GM18511 (cell line): ENCODE data around the gene ARHGAP26.

Experiments
- ATAC-seq: cut with Tn5 transposase; IDR thresholded peaks from one replicate; pipeline ENCODE4 v1.9.1; 2021; ENCODE audit warnings: mild to moderate bottlenecking, moderate library complexity; ENCODE audit not compliant: unreplicated experiment

Gene ARHGAP26

DNA sequence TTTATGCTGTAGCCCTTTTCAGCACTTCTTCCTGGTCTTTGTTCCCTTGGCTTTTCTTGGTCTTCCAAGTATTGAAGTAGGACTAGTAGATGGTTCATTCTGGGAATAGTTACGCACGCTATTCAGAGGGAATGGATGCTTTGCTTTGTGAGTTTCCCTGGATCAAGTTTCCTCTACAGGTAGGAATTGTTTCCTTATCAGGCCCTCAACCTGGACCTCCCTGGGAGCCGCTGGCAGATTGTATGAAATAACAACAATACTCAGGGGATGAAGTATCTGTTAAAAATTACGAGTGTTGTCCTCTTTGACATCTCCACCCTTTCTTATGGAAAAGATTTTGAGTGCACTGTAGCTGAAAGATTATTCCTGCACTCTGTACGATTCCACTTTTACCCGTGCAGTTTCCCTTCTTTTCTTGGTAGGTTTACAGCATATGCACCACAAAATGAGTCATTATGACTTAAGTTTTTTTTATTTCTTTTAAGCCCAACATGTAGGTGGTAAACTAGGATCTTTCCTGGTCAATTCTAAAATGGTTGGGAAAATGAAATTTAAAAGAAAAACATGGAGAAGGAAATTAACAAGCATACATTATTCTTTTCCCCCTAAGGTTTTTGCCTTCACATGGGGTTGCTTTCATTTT lies 57.9 kb downstream of the ARHGAP26 start:
- no peak for ATAC-seq

DNA sequence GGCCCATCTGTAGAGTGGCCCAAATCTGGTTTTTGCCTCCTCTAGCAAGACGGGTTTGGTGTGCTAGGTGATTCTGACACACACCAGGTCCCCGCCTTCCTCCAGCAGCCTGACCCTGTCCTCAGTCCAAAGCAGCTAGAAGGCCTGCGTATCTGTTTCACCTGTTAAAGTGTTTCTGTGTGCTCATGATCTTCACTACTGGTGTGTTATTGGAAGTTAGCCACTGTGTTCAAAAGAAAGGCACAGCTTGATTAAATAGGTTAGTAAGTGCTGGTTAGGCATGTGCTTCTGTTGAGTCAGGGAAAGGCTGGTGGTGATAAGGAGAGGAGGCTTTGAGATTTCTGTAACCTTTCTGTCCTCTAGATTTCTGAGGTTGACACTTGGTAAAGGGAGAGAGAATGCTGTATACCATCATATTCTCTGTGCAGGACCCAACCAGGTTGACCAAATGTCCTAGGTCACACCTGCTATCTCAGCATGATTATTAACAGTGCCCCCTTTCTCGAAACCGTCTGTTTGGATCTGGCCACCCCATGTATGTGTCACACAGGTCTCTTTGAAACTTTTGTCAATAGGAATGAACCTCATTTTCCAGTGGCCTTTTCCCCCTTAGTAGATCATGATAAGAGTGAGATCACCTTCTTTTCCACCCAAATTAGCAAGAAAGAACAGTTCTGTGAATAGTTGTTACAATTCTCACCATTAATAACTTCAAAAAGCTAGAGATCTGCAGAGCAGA lies 58.8 kb downstream of the ARHGAP26 start:
- no peak for ATAC-seq

DNA sequence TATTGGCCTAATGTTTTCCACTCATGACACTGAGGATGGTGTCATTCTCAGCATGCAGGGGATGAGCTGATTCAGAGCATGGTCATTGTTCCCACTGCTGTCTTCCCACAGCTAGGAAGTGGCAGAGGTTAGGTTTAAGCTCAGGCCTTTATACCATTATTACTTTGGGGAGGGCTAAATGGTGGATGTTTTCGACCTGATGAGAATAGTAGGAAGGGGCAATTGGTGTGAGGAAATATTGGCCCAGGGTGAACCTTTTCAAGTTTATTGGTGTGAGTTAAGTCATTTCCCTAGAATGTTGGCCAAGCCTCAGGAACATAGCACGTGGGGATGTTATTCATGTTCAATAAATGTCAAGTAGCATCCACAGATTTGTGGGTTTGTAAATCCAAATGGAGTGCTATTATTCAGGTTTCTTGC lies 59.6 kb downstream of the ARHGAP26 start:
- ATAC-seq: no peak

DNA sequence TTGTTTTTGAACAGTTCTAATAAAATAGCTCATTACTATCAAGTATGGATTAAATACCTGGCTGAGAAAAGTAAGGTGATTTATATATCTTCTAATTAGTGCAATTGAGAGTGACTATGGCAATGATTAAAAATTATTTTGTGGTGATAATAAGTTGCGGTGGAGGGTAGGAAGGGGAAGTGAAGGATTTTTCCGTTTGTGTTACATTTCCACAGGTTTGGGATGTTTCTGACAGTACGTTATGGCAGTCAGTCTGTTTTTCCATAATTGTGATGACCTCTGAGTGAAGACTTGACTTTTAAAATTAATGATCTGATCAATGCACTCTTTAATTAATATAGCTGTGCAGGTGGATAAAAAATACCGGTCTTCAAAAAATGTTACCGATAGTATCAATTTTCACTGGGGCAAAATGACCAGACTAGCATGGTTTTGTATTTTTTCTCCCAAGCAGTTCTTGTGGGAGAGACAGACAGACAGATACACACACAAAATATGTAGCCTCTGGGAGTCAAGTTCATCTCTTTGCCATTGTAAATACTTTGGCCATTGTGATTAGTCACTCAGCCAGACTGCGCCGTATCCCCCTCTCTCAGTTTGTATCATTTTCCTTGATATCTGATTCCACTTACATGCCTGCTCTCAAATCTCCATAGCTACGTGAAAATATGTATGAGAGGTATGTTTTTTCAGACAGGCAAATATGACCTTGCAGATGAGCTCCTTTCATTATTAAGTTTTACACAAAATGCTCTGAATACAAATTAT lies 60.2 kb downstream of the ARHGAP26 start:
- ATAC-seq: no peak

DNA sequence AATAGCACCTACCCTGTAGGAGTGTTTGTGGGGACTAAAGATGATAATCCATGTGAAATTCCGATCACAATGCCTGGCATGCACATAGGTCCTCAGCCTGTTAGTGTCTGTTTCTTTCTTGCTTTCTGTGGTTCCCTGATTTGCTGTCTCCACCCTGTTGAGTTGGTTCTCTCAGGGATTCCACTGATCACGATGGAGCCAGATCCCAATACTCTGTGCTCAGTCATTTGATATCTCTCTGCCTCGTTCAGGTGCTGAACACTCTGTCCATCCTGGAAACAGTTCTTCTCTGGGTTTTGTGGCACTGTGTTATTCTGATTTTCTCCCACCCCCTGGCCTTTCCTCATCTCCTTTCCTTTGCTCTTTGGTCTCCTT lies 60.8 kb downstream of the ARHGAP26 start:
- no peak for ATAC-seq

DNA sequence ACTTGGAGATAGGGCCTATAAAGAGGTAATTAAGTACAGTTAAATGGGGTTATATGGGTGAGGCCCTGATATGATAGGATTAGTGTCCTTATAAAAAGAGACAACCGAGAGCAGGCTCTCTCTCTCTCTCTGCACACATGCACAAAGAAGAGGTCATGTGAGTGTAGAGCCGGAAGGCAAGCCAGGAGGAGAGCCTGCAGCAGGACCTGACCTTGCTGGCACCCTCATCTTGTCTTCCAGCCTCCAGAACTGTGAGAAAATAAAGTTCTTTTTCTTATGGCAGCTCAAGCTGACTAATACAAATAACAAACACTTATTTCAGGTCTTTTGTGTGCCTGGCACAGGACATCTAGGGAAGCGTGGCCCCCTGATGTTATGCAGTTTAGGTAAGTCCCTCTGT lies 62.1 kb downstream of the ARHGAP26 start:
- ATAC-seq: no peak

DNA sequence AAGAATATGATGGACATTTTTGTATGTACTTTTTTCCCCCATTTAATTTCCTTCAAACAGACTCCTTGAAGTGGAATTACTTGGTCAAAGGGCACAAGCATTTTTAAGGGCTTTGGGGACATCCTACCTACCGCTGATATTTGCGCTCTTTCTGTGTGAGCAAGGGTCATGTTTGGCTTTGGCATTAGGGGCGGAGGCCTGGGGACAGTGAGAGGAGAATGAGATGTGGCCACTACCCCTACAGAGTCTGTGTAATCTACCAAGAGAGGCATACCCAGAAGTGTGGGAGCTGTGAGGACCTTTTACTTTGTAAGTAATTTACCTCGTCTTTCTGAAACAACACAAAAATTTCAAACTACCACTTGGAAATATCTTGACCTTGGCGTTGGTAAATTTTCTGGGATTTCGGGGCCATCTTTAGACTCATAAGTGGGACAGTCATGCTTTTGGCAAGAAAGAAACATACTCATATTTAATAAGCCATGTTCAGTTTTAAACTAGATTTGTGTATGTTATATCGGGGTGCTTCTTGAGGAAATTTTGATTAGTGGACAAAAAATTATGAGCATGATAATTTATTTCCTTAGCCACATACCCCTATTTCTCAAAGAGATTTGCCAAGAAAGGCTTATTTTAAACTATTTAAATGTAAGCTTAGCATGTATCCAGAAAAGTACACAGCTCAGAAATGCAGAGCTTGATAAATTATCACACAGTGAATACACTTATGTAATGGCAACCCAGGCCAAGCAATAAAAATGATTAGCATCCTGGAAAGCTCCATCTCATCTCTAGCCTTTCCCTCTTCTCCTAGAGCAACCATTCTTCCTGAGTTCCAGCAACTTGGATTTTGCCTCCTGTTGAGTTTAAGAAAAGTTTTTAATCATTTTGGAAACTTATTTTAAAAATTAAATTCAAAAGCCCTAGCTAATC lies 63.6 kb downstream of the ARHGAP26 start:
- ATAC-seq: no peak

DNA sequence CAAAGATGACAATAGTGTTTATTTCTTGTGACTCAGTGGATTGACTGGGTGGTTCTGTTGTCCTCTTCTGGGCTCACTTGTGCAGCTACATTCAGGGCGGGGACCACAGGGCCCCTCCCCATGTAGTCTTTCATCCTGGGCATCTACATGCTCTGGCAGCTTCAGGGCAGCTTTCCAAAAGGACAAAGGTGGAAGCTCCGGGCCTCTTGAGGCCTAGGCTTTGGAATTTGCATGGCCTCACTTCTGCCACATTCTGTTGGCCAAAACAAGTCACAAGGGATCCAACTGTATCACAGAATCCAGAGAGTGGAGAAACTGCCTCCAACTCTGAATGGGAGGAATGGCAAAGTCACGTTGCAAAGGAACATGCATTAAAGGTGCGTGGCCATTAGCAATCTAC lies 64.3 kb downstream of the ARHGAP26 start:
- ATAC-seq: no peak

DNA sequence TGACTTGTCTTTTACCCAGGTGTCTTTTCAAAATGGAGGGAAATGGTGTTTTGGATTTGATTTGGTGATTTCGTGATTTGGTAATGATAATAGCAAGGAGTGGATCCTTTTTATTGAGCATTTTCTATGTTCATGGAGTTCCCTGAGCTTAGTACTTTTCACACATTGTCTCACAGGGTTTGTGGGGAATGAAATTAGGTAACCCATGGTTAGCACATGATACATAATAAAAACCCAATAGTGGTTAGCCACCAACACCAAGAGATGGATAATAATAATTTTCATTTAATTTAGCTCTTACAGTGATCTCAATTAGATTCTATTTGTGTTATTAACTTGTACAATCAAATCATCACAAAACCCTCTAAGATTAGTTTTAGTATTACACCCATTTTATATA lies 65.4 kb downstream of the ARHGAP26 start:
- ATAC-seq: no peak

DNA sequence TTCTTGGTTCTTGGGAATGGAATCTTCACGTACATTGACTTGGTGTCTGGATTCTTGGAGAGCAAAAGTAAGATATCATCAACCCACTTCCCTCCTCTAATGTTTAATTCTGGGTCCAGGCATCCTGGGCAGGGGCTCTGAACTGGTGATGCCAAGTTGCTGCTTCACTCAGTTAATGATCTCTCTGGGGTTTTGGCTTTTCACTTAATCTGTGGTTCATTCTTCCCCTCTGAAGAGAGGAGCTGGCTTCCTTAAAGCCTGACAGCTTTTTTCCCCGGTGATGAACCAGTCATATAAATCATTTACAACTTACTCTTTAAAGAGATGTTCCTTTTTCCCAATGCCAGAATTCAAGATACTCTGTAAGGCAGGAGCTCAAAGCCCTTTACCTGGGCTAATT lies 65.9 kb downstream of the ARHGAP26 start:
- peak; percentile 58 for ATAC-seq

DNA sequence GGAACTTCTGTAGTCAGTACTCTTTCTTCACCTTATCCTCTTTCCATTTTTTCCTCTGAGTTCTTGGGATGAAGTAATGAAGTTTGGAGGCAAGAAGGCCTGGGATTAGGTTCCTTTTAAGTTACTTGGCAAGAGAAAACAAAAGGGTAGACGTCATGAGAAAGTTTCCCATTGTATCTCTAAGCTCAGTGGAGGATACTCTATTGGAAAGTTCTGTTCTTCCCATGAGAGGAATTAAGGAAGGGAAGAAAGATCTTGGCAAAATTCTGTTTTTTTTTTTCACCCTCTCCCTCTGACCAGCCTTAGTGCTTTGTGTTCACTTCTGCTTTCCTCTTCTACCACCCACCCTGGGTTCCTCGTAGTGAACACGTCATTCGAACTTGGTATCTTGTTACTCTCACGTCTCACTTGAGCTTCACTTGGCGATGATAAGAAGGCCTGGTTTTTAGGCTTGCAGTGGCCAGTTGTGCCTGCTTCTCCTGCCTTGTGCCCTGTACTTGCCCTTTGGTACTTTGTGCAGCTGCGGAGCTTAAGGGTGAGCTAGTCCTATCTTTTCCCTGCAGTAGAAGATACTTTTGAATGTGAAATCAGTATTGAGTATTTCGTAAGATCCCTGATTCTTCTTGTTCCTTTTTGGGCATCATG lies 67.0 kb downstream of the ARHGAP26 start:
- ATAC-seq: no peak

DNA sequence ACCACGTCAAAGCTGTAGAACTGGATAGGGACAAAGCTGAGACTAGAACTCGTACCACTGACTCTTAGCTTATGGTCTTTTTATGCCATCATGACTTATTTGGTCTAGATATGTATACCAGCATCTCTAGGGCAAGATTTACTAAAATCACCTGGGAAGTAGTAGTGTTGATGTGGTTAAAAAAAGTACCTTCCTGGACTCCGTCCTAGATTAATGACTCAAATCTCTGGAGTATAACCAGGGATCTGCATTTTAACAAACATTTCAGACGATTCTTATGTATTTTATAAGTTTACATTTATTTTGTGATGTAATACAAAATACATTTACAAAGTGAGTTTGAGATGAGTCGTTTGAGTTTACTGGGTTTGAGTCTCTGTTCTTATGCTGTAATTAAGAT lies 68.7 kb downstream of the ARHGAP26 start:
- ATAC-seq: no peak

DNA sequence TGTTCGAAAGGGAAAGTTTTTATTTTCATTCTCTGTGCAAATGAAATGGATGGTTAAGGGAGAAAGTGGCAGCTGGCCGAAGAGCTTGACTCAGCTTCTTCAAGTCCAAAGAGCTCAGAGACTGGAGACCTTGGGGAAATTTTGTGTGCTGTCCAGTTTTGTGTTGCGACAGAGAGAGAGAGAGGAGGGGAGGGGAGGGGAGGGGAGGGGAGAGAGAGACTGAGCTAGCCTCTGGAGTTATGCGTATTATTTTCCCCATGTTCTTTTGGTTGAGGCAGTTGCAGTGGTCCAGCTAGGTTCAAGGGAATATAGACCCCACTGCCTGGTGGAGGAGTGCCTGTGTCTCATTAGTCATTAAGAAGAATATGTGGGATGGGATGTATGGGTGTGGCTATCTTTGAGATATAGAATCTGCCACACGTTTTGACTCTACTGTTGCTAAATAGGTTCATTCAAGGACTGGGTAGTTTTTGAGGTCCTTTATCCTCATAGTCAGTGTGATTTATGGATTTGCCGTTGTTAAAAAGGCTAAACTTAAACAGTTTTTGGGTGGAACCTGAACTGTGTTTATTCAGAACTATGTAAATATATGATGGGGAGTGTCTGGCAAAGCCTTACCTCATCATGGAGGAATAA lies 69.7 kb downstream of the ARHGAP26 start:
- ATAC-seq: no peak

DNA sequence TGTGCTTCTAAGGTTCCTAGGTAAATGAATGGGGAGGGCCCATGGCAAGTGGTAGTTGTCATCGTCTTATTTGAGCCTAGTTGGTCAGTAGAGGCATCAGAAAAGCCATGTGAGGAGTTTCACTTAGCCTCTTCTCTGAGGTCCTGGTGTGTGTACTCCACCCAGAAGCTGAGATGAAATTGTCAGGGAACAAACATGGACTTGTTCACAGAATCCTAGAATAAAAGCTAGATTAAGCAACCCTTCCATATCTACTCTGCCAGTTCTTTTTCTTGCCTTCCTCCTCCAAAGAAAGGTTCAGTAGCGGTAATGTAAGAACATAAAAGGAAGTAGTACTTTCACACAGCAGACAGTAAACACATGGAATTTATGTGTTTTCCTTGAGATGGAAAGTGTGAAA lies 70.4 kb downstream of the ARHGAP26 start:
- ATAC-seq: no peak

DNA sequence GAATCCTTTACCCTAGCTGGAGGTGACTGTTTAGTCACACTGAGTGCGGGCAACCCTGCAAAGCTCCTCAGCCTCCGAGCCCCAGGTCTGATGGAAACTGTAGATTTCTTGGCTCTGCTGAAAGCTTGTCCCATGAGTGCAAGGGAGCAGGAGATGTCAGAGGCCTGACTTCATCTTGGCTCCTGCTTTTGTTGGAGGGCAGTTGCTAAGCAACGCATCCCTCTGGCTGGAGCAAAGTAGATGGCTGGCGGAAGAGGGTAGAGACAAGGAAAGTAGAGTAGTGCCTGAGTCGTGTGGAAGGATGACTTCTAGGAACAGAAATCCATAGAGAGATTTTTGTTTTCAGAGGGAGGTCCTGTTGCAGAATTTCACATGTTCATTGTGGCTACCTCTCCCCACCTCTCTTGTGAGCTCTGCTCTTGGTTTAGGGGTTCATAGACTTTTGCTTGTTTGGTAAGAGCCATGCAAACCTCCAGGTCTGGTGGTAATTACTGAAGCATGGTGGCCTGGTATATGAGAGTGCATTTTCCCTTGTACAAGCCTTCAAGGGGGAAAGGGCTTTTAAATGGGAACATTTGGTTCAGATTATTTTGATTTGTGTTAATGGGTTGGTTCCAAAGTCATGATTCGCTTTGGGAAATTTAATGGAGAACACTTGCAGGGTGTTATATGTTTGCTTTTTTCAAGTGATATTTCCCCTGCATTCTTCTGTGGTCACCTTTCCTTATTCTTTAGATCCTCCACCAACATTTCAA lies 71.5 kb downstream of the ARHGAP26 start:
- no peak for ATAC-seq

DNA sequence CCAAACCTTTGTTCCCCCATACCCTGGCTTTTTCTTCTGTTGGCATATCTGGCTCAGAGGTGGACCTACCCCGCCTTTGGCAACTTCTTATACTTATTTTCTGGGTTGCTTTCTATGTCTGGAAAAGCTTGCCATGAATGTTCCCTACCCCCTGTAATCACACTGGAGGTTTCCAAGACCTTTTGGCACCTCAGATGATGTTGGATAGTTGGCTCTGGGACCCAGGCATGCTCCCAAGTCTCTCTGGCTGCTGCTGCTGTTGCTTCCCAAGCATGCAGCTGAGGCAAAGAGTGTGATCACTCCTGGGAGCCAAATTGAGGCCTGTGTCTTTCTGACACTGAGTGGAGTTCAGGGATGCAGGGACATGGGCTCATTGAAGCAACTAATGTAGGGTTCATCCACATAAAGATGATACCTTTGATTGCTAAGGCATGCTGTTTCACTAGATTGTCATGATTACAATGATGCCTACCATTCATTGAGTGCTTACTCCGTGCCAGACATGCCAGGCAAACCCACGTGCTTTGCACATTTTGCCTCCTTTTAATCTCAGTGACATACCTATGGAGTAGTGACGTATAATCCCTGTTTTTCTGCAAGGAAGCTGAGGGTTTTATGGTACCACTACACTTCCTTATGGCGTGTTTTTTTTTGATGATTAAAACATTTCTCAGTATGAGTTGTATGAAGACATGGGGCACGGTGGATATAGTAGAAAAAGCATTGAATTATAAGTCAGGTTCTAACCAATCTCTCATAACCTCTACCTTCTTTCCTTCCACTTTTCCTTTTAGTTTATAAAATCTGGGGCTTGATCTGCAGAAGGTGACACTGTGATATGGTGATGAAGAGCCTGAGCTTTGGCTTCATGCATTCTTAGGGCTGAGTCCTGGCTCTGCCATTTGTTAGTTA lies 73.1 kb downstream of the ARHGAP26 start:
- ATAC-seq: no peak

DNA sequence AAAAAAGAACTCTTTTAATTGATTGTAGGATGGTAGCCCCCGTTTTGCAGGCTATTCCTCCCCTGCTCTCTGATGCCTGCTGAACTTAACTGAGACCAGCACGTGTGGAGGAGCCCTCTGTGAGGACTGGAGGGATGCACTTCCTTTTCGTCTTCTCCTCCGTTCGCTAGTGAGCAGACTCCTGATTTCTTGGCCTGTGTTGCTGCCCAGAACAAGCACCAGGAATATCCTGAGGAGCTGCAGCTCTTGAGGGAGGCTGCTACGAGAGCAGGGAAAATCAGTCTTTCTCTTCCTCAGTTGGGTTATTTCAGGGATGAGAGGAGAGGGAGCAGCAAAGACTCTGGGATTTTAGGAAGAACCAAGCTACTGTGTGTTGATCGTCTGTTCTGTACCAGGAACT lies 74.7 kb downstream of the ARHGAP26 start:
- ATAC-seq: no peak

DNA sequence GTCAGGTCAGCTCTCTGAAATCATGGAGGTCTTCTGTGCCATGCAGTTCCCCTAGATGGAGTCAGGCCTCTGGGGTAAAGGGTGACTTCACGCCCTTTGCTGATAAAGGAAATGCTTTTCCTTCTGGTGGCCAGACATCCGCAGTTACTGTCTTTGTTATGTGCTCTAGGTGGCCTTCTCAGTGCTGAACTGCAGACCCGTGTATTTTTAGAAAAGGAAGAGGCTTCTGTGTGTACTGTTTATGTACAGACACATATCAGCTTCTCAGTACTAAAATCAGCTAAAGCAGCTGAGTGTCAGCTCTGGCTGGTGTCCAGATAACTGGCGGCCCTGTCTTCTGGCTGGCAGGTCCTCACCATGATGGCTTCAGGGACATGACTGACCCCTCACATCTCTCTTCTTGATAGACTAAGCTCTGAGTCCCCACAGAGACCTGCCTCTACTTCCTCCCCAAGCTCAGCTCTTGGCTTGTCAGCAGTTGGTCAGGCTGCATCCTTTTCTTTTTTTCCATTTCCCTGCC lies 75.3 kb downstream of the ARHGAP26 start:
- ATAC-seq: peak; percentile 43
